Urinary bladder (tissue), 4 donors: Measurements from ENCODE around the gene STON2. TPM values are rescaled to one million over a fixed set of nuclear protein-coding genes. Genes with fewer than 3 reads are reported as not detected.
A peak's percentile ranks its signal among the peaks of the same experiment; 100 is the strongest.
"Not testable (repeated sequence)": the region's sequence is repeated elsewhere in the genome, so short reads cannot be mapped to it uniquely, and the experiment has no call there.

Experiments used
- DNase-seq: peaks from one replicate; pipeline ENCODE4 v3.0.0-alpha.2; 2015; ENCODE audit errors: extremely low spot score
- H3K27ac ChIP-seq: one replicate; pipeline ENCODE4 v1.5.1; 2013; ENCODE audit warnings: low read depth, mild to moderate bottlenecking, moderate library complexity
- H3K36me3 ChIP-seq: one replicate; pipeline ENCODE4 v1.6.1; 2013; ENCODE audit warnings: mild to moderate bottlenecking, moderate library complexity; ENCODE audit not compliant: insufficient read depth
- H3K4me1 ChIP-seq: one replicate; pipeline ENCODE4 v1.6.1; 2013; ENCODE audit warnings: mild to moderate bottlenecking, moderate library complexity; ENCODE audit not compliant: insufficient read depth
- H3K4me3 ChIP-seq: one replicate; pipeline ENCODE4 v1.5.1; 2013; ENCODE audit warnings: low read depth, low read length
- WGBS: extraction: QIAGEN DNeasy Blood & Tissue Kit; methylation state at CpG from one replicate; pipeline ENCODE4 v1.1.7; 2013; 5-methylcytosine and 5-hydroxymethylcytosine counted together
- polyA plus RNA-seq: library from polyadenylated mRNA; stranded (reverse); fragments of 200-250 nt; gene quantifications from one replicate; pipeline ENCODE4 v1.2.3, GENCODE V29; 2013
- total RNA-seq: library from RNA; depleted of rRNA; stranded (reverse); fragments of >200 nt; gene quantifications from one replicate; pipeline ENCODE4 v1.2.3, GENCODE V29; 2014
- donor health status: healthy with polysubstance abuse.
- donor health status: healthy.

Gene STON2
- total and polyA plus RNA-seq, 2 donors, result 2.0 to 53.5 TPM

DNA sequence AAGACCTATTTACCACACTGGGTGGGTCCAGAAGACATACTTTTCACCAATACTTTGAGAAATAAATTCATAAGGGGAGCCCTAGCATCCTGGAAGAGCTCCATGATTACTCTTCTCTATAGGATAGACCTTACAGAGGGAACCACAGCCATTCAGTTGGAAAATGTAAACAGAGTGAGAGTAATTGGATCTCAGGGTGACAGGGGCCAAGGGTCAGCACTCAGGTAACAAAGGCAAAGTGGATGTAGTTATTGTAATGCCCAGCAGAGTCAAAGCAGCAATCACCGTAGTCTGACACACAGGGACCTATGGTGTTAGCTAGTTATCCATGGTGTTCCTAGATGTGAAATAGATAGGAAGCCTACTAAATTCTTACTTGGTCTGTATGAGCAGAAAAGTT, 168.6 kb downstream of the STON2 start:
- Histone ChIP-seq H3K4me3 (no peak overlapping the region), H3K27ac (no peak overlapping the region), H3K36me3 (no peaks in the 10 kb centered on the region), H3K4me1 (no peaks in the 10 kb centered on the region)
- DNase-seq, result no peak
- WGBS, result 82% methylated on average over 1 of the region's 1 CpG

DNA sequence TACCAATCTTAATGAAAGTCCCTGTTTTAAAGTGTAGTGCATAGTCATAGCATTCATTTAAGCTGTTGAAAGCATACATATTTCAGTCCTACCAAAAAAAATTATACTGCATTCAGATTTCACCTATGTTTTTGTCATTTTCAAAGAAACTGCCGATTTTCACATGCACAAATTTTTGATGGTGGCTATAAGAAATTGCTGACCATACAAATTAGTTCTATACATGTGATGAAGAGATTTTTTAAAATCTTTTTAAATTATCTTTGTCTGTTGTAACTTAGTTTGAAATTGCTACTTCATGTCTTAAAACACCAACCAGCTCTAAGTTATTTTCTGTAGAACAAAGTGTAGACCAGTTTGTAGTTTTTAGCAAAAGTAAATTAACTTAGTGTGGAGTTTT, 175.9 kb downstream of the STON2 start:
- 93% methylated on average over 1 of the region's 1 CpG for WGBS
- no peak overlapping the region for H3K27ac ChIP-seq
- no peaks in the 10 kb centered on the region for H3K36me3 ChIP-seq
- H3K4me3 ChIP-seq, result no peak overlapping the region
- no peaks in the 10 kb centered on the region for H3K4me1 ChIP-seq
- no peak for DNase-seq

DNA sequence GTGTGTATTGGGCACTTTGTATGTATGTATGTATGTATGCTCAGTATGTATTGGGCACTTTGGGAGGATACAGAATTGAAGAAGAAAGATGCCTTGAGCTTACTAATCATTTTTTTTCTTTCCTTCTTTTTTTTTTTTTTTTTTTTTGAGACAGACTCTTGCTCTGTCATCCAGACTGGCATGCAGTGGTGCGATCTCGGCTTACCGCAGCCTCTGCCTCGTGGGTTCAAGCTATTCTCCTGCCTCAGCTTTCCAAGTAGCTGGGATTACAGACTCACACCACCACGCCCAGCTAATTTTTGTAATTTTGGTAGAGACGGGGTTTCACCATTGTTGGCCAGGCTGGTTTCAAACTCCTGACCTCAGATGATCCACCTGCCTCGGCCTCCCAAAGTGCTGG, 176.3 kb downstream of the STON2 start:
- H3K4me3 ChIP-seq, H3K4me1 ChIP-seq, H3K36me3 ChIP-seq, DNase-seq, H3K27ac ChIP-seq: not testable (repeated sequence)
- WGBS, result 92% methylated on average over 7 of the region's 7 CpGs

DNA sequence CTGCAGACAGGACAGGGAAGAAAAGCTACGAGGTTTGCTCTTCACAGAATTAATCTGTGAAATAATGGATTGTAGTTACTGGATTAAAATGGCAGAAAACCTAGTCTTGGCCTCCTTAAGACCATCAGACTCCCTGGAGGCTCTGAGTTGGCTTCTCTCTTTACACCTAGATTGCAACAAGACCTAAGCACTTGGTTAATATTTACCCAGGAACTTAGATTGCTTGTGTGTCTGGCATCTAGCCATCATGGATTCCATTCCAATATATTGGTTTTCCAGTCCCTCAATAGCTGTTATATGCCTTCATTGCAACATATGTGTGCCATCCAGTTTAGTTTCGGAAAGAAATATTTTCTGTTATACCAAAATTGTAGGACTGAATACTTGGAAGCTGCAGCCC, 177.4 kb downstream of the STON2 start:
- no peak overlapping the region for H3K27ac ChIP-seq

DNA sequence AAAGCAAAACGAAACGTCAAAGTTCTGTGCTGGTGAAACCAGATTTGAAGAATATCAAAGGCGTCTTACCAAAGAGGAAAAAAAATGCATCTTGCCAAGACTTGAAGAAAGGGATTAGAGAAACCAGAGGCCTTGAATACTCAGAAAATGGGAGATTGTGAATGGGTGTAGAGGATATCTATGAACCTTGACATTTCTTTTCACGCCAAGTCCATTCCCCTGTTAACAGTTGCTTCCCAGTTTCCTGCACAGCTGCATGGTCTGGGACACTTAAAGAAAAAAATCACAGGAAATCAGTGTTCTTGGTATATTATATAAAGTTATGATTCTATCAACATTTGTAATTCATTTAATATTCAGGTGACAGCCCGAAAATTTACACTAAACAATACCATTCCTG, 178.0 kb downstream of the STON2 start:
- Histone ChIP-seq H3K4me1 (no peaks in the 10 kb centered on the region), H3K27ac (no peak overlapping the region), H3K4me3 (no peak overlapping the region), H3K36me3 (no peaks in the 10 kb centered on the region)
- 78% methylated on average over 5 of the region's 5 CpGs for WGBS
- no peak for DNase-seq

More for the DNA sequence above, 177.4 kb downstream of the STON2 start:
- Histone ChIP-seq H3K36me3 (no peaks in the 10 kb centered on the region), H3K4me3 (no peak overlapping the region), H3K4me1 (no peaks in the 10 kb centered on the region)
- DNase-seq, result no peak
- whole genome bisulfite sequencing, result 97% methylated on average over 2 of the region's 2 CpGs

DNA sequence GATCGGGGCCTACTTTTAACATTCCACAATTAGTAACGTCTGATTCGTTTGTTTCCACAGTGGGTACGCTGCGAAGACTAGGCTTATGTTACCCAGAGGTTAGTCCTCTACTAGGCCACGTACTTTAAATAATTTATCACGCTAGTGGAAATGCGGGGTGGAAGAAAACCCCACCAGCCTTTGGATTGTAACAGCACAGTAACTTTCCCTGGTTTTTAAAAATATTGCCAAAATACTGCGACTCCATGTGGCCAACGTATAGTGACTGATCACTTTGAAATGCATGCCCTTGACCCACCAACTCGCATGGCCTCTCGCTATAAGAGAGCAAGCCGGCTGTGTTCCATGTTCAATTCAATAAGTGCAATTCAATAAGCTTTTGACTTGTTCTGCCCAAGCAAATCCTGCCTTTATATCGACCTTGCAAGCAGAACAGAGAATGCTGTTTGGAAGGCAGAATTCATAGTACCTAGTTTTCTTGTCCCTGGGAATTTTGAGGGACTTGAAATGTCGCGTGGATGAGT, 178.5 kb downstream of the STON2 start:
- no peaks in the 10 kb centered on the region for H3K4me1 ChIP-seq
- peak overlapping the region; percentile 95 for H3K27ac ChIP-seq
- H3K36me3 ChIP-seq, result no peaks in the 10 kb centered on the region
- DNase-seq, result no peak
- peak overlapping the region; percentile 32 for H3K4me3 ChIP-seq
- 25% methylated on average over 16 of the region's 16 CpGs for WGBS

DNA sequence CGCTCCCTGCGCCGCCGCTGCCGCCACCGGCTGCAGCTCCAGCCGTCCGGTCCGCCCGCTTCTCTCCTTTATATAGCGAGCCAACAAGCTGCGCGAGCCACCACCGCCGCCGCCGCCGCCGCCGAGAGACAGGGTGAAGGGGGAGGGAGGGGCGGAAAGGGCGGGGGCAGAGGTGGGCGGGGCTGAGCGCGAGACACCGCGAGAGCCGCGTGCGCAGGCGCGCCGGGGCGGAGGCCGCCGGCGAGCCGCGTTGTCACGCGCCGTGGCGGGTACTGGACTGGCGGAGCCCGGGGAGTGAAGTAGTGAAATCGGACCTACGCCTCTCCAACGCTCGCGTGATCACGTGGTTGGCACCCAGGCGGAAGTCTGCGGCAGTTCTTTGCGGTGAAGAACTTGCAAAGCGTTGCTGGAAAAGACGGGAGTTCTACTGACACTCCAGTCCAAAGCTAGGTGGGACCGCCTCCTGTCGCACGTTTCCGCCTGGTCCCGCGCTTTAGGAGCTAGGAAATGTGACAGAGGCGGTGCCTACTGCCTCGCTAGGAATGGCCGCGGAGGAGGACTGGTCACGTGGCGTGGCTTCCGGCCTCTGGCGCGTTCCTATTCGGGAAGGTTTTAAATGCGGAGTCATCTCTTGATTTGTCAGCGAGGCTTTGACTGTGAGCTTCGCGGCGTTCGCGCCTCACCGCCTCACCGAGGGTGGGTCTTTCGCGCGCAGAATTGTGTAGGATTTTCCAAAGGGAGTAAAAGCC, 179.1 kb downstream of the STON2 start, which contains the start of gene GTF2A1:
Gene GTF2A1, minus strand, starts transcription at position 130 of the 749 bp plus-strand sequence. CDS start 441 bp downstream, outside the sequence.
- peak within 1 kb of the TSS; percentile 98 for H3K27ac ChIP-seq
- WGBS, result under 1% methylated on average over 84 of the region's 84 CpGs
- no peaks in the 10 kb centered on the region for H3K4me1 ChIP-seq
- peak; percentile 94 for DNase-seq
- H3K36me3 ChIP-seq, result no peaks in the 10 kb centered on the region
- peak within 1 kb of the TSS; percentile 94 for H3K4me3 ChIP-seq

DNA sequence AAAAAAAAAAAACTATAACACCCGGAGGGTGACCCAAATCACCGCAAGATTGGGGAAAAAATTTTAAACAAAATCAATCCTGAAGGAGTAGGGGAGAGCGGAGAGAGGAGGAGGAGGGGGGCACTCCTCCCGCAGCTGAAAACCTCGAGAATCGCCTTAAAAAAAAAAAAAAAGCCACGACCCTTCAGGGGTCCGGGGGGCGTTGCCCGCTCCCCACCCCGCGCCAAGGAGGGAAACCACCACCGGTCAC, 179.6 kb downstream of the STON2 start:
- DNase-seq, result no peak
- Histone ChIP-seq H3K4me1 (no peaks in the 10 kb centered on the region), H3K4me3 (peak overlapping the region; percentile 94), H3K36me3 (no peaks in the 10 kb centered on the region), H3K27ac (peak overlapping the region; percentile 98)
- under 1% methylated on average over 13 of the region's 13 CpGs for WGBS

DNA sequence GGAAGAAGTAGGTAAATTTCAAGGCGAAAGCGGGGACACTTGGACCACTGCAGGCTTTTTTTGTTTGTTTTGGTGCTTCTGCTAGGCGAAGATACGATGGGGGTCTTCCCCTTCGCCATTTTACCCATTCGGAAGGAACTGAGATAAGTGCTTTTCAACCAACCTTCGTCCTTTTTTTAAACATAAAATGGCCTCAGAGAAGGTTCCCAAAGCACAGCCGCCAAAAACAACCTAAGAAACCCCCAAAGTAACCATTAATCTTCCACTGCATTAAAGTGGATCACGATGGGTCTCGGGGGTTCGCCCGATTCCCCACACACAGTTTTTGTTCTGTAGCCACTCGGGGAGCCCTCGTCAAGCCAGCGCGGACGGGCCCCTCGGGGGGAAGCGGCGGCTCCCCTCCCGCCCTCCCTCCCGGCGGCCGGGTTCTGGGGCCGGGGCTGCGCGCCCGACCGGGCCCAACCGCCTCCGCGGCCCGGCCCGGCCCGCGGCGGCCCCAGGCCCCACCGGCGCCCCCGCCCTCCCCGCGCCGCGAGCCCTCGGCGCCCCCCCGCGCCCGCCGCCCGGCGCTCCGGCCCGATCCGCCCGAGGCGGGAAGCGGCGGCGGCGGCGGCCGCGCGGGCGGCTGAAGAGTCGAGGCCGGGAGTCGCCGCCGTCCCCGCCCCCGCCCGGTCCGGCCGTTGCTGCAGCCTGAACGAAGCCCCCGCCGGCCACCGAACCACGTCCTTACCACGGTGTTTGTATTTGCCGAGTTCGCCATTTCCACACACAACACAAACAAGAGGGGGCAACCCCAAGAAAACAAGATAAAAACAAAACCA, 180.2 kb downstream of the STON2 start:
- no peaks in the 10 kb centered on the region for H3K4me1 ChIP-seq
- under 1% methylated on average over 76 of the region's 84 CpGs for WGBS
- H3K36me3 ChIP-seq, result no peaks in the 10 kb centered on the region
- DNase-seq, result no peak
- peak overlapping the region; percentile 98 for H3K27ac ChIP-seq
- peak overlapping the region; percentile 94 for H3K4me3 ChIP-seq

DNA sequence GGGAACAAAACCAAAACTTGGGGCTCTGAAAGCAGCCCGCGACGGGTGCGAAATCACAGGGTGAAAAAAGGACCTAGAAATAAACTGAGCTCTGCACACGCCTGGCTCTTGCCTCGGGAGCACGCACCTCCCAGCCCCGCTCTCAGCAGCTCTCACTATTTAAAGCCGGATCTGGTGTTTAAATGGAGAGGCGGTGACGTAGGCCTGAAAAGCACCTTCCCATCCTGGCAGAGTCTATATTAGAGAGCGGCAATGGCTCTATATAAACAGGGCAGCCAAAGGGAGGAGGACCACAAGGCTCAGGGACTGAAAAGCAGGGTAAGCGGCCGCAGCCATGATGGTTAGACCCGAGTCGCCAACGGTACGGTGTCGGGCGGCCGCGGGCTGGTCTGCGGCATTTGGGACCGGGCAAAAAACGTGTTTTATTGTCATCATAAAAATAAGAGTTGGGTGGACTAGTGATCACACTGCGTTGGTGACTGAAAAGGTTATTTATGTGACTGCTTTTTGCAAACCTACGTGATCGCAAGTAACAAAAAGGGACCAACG, 180.8 kb downstream of the STON2 start:
- peak; percentile 98 for DNase-seq
- Histone ChIP-seq H3K4me3 (peak overlapping the region; percentile 94), H3K36me3 (no peaks in the 10 kb centered on the region), H3K4me1 (no peaks in the 10 kb centered on the region), H3K27ac (peak overlapping the region; percentile 97)
- WGBS, result under 1% methylated on average over 29 of the region's 29 CpGs

DNA sequence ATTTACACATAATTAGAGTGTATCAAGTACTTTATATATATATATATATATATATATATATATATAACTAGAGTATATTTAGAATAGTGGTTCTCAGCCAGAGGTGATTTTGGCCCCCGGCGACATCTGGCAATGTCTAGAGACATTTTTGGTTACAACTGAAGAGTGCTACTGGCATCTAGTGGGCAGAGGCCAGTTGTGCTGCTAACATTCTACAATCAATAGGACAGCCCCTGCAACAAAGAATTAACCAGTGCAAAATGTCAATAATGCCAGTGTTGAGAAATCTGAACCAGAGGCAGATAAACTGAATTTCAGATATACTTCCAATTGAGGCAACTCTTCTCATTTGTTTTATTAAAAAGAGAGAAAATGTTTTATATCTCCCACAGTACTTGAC, 188.3 kb downstream of the STON2 start:
- 38% methylated on average over 2 of the region's 2 CpGs for WGBS
- Histone ChIP-seq H3K4me1 (no peaks in the 10 kb centered on the region), H3K36me3 (no peaks in the 10 kb centered on the region), H3K4me3 (no peak overlapping the region), H3K27ac (no peak overlapping the region)
- no peak for DNase-seq
